HG03378 (cell line): ENCODE results near the gene ATP8B3.

Experiments
- ATAC-seq: cut with Tn5 transposase; IDR thresholded peaks from one replicate; pipeline ENCODE4 v1.9.1; 2021; ENCODE audit warnings: mild to moderate bottlenecking, moderate library complexity; ENCODE audit not compliant: unreplicated experiment

ATP8B3 gene

DNA sequence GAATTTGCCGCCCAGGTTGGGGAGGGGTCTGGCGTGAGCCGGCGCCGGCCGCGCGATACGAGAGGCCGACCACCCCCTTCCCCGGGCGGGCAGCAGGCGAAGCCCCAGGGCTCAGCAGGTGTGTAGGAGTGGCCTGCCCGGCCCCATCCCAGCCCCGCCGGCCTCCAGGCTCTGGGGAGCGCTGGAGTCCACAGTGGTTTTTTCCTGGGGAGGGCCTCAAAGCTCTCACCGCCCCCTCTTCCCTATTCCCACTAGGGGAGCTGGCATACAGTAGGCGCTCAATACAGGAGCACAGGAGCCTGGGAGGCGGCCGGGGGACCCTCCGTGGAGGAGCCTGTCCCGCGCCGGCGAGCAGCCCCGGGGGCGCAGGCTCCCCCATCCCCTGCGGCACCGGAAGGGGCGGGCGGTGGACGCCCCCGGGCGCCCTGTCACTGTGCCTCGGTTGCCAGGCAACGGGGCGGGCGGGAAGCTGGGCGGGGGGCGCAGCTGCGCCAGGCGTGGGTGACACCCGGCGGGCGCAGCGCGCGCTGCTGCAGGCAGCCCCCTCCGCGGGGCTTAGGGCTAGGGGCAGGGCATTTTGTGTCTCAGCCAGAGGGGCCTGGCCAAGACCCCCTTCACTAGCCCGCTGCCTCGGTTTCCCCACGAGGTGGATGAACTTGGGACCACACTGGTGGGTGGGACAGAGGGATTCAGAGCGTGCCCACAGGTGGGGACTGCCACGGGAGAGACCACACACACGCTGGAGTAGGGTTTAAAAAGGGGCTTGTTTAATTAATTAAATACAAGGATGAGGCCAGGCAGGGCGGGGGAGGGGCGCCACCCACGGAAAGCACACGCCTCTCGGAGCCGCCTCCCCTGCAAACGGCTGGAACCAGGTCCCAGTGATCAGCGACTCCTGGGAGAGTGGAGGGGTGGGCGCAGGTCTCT lies 39.8 kb upstream of the ATP8B3 start:
- ATAC-seq: no peak

DNA sequence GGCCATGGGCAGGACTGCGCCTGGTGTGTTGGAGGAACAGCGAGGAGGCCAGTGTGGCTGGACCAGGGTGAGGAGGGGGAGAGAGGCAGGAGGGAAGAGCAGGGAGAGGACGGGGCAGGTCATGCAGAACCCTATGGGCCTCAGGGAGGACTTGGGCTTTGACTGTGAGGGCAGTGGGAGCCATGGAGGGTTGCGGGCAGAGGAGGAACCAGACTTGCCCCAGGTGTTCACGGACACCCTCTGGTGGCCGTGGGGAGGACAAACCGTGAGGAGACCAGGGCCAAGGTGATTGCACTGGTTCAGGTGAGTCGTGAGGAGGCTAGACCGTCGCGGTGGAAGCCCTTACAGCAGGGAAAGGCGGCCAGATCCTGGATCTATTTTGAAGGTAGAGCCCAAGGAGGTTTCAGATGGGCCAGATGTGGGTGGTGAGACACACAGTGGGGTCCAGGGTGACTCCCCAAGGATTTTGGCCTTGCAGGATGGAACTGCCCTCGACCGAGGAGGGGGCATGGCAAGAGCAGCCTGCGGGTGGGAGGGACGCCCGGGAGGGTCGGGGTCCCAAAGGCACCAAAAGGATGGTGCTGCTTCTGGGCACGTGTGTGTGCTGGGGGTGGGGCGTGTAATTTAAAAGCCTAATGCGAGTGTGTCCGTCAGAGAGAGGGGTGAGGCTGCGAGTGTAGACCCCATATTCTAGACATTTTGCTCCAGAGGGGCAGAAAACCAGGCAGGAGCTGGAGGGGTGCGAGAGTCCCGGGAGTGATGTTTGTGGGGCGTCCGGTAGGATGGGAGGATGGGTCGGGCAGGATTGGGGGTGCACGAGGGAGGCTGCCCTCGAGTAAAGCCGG lies 39.0 kb upstream of the ATP8B3 start:
- ATAC-seq: no peak

DNA sequence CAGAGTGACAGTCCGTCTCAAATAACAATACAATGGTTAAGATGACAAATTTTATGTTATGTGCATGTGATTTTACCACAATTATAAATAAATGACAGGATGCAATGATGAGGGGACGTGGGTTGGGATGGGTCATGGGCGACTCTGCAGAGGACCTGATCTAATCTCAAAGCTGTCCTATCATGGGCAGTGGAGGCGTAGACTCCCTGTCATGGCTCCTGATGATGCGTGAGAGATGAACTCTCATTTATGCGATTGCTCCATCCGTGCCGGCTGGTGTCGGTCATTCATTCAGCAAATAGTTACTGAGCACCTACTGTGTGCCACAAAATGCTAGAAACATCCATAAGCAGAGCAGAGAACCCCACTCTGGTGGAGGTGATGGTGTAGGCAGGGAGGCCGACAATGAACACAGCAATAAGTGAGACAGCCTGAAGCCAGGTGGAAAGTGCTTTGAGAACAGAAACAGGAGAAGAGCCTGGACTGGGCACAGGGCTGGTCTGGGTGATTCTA lies 37.9 kb upstream of the ATP8B3 start:
- no peak for ATAC-seq

DNA sequence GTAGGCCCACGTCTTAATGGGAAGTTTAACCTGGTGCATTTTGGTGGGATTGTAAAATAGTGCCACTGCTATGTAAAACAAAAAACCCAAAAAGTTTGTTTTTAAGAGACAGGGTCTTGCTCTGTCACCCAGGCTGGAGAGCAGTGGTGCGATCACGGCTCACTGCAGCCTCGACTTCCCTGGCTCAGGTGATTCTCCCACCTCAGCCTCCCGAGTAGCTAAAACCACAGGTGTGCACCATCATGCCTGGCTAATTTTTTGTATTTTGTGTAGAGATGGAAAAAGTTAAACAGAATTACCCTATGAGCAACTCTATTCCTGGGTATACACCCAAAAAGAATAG lies 37.0 kb upstream of the ATP8B3 start:
- ATAC-seq: no peak

DNA sequence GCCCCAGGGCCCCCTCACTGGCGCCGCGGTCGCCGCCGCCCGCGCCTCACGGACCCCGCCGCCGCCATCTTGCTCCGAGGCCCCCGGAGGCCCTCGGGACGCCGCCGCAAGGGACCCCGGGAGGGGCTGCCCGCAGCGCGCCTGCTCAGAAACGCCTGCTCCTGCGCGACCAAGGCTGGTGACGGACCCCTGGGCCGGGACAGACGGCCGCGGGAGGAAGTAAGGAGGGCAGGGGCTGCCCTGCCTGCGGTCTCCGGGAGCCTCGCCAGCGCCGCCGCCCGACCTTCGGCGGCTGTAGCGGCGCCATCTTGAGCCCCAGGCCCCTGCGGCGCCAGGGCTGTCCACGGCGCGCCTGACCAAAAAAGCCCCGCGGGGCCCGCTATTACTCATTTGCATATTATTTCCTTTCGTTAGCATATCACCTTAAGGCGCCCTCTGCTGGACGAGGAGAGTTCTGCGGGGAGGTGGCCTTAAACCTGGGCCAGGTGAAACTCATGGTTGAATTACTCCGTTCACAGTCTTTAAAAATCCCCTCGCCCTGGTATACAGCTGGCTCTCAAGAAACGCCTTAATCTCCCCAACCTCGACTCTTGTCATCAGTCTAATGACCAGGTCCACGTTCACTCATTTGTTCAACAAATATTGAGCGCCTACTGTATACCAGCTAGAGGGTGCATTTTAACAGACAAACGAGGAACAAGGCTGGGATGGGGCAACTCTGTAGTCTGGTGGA lies 36.5 kb upstream of the ATP8B3 start, which contains the start of gene REXO1:
REXO1 (minus strand) TSS at position 85 of the 733 bp plus-strand sequence. CDS start 125 bp downstream, outside the sequence.
- ATAC-seq: peak; percentile 57

DNA sequence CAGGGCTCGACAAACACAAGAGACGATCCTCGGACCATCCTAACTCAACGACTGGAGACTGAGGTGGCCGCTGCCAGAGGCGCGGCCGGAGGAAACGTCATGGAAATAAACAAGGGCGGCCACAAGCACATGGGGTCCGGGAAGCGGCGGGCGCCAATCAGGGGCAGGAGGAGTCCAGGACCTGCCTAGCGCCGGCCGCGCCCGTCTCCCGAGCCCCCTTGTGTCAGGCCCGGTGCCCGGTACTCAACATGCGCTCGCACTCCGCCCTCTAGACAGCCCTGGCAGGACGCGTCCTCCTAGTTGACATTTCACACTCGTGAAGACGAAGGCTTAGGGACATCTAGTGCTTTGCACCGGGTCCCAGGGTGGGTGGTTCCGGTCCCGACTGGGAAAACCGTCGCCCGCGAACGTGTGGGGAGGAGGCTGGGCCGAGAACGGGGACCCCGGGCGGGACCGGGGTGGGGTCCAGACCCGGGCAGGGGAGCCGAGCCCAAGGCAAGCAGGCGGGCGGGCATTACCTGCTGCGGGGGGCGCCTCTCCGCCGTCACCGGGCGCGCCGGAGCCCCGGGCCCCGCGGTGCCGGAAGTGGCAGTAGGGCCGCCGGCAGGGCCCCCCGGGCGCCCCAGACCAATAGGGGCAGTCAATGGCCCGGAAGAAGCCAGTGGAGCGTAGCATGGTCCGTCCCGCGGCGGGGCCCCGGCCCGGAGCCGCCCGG lies 35.8 kb upstream of the ATP8B3 start:
- peak; percentile 7 for ATAC-seq

DNA sequence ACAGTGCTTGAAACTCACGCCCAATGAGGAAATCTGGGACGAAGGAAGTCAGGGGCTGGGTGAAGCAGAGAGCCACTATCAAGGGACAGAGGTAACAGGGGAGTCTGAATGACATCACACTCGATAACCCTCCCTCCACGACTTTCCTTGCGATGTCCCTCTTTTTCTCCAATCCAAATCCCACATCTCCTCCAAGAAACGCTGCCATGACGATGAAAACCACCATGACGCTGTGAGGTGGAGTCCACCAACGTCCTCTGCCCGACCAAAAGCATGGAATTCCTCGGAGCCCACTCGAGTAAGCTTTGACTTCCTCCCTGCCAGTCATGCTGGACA lies 35.2 kb upstream of the ATP8B3 start:
- no peak for ATAC-seq

DNA sequence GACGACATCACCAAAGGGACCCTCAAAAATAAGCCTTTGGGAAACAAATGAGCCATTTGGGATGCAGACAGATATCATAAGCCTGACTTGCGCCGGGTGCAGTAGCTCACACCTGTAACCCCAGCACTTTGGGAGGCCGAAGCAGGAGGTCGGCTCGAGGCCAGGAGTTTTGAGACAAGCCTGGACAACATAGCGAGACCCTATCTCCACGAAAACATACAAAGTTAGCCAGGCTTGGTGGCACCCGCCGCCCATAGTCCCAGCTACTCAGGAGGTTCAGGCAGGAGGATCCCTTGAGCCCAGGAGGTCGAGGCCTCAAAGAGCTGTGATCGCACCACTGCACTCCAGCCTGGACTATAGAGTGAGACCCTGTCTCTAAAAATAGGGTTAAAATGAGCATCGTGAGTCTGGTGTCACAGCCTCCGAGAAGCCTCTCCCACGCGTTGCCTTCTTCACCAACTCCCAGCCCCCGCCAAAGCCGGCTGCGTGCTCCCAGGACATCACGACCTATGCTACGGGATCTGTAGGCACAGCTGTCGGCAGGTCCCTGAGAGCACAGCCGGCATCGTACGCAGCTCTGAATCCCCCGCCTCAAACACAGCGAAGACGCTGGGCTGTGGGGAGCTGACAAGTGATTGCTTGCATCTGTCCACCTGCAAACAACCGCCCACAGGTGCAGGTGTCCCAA lies 34.6 kb upstream of the ATP8B3 start:
- ATAC-seq: no peak

DNA sequence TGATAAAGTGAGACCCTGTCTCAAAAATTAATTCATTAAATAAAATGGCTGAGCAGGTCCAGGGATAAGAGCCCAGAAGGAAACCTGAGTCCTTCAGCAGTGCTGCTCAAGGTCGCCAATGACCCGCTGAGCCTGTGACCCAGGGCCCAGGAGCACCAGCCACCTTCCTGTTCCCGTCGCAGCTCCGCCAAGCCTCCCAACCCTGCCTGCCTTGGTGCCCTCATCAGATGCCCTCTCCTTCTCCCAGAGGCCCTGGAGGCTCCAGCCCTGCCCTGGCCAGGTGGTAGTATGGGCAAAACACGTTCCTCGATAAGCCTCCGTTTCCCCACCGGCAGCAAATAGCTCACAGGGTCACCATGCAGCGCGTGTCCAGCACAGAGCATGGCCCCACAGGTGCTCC lies 33.6 kb upstream of the ATP8B3 start:
- no peak for ATAC-seq

DNA sequence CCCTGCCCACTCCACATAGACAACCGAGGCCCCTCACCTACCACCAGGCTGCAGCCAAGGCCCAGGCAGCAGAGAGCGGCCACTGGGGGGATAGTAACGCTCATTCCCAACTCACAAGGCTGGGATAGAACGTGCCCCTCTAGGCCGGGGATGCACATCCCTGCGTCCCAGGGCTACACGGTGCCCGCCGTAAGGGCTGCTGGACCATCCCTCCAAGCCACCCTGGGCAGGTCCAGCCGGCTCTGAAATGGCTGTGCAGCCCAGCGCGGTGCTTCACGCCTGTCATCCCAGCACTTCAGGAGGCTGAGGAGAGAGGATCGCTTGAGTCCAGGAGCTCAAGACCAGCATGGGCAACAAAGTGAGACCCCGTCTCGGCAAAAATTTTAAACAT lies 33.0 kb upstream of the ATP8B3 start:
- ATAC-seq: no peak

DNA sequence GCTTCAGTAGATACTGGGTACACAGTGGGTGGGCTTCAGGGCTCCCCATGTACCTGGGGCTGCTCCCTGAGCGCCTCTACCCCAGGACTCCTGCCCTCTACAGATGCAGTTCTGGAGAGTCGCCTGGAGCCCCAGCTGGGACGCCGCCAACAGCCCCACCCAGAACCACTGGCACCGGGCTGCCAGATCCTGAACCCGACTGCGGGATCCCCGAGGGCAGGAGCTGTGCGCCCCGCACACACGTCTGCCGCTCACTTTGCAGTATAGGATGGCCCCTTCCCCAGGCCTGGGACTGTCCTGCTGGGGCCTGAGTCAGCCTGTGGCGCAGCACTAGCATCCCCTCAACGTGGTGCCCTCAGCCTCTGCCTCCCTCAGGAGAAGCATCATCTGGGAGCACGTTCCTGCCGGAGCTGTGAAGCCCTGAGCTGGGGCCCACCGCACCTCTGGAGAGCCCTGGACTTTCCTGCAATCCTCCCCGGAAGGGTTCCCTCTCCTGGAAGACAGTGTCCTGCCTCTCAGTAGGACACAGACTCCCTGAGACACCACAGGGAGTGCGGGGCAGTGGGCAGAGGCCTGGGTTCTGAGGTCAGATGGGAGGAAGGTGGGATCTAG lies 32.5 kb upstream of the ATP8B3 start:
- ATAC-seq: no peak

DNA sequence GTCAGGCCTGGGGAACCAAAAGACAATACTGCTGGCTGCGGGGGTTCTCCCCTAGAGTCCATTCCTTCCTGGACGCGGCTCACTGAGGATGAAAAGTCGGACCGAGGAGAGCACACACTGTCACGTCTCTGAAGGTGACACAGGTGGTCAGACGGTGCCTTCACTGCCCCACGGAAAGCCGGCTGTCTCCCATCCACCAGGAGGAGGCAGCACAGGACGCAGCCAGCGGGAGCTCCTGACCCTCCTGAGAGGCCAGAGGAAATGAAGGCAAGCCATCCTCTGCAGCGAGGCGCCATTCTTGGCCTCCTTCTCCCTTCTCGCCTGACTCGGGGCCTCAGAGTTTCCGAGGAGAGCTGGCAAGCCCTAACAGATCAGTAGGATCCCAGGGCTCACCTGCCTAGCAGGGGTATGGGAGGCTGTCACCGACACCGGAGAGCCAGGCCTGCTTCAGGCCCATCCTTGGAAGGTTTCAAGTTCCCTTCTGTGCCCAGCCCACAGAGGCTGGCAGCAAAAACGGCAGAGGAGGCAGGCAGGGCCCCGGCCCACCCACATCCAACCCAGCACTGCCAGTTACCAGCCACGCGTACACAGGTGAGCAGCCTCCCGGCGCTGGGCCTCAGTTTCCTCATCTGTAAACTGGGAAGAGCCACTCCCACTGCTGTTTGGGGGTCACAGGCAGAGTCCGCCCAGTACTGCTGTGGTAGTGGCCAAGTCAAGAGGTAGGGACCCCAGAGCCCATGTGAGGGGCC lies 31.7 kb upstream of the ATP8B3 start:
- no peak for ATAC-seq

DNA sequence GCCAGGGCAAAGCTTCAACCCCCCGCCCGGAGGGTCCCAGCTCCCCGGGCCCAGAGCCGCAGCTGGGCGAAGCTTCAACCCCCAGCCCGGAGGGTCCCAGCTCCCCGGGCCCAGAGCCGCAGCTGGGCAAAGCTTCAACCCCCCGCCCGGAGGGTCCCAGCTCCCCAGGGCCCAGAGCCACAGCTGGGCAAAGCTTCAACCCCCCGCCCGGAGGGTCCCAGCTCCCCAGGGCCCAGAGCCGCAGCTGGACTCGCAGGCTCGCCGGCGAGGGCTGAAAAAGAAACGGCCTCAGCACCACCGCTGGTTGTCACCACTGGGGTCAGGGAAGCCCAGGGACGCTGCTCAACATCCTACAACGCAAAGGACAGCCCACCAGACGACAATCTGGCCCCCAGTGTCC lies 31.0 kb upstream of the ATP8B3 start:
- no peak for ATAC-seq

DNA sequence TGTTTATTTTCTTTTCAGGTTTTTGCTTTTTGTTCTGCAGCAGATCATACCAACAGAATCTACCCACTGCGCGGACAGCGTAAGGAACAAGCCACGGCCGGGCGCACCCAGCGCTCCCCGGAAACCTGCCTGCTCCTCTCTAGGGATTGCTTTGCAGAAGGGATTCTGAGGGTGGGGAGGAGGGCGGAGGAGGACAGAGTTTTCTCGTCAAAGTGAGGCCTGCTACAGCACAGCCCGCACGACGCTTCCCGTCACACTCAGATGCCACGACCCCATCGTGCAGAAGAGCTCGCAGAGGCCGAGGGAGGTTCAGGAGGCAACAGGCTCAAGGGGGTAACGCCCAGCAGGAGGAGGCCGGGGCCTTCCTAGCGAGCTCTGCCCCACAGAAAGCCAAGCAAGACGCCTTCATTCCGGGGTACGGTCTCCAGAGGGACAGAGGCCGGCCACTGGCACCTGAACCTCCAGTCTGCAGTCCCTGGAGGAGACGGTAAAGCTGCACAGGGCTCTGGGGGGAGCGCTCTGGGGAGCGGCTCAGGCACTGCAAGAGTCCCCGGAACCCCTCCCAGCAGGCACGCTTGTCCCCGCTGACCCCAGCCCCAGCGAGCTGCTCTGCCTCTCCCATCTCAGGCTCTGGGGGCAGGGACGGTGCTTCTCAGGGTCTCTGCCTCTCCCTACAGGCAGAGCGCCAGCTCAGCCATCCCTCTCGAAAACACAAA lies 29.3 kb upstream of the ATP8B3 start:
- no peak for ATAC-seq

DNA sequence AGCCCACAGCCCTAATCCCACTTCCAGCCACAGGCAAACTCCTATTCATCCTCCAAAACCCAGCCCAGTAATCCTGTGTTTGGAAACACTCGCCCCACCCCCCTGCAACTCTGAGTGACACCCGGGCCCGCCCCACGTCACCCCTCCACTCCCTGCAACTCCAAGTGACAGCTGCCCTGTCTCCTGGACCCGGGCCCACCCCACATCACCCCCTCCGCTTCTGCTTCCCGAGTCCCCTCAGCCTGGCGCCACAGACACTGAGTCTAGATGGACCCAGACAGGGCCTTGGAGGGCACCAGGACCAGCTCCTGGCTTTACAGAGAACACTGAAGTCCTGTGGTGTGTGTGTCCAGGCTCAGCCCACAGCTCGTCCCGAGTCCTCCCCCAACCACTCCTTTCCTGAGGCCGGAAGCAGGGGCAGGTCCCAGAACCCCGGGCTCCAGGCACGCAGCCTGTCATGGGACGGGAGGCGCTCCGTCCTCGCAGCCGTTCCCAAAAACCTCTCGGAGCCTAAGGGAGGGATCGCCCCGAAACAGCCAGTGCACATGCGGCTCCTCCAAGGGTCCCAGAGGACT lies 28.6 kb upstream of the ATP8B3 start:
- ATAC-seq: no peak

DNA sequence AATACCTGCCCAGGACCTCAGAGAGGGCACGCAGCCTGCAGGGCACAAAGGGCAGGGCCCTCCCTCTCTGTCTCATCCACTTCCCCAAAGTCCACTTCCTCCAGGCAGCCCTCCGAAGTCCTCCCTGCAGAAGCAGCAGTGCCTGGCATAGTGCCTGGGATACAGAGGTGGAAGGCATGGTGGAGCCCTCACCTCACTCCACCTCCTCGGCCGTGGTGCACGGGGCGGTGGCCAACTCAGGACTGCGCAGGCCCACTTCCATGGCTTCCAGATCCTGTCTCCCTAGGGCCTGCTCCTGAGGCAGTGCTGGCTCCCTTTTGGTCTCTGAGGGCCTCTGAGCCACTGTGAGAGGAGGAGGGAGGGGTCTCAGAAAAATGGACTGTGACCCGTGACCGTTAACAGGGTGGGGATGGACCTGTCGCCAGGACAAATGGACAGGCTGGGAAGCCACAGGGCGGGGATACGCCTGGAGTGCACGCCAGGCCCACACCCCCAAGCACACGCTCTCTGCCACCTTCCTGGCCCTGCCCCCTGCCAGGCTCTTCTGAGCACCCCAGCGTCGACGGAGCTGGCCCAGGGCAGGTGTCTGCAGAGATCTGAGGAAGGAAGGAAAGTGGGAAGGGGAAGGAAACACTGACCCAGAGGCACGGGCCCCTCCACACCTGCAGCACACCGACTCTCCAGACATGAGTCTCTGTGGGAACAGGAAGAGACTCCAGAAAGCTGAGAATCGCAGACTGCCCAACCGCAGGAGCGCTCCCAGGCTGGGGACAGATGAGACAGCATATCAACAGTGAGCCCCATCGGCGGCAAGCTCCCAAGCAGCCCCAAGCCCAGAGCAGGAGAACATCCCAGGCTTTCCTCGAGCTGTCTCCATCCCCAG lies 27.8 kb upstream of the ATP8B3 start:
- ATAC-seq: no peak

DNA sequence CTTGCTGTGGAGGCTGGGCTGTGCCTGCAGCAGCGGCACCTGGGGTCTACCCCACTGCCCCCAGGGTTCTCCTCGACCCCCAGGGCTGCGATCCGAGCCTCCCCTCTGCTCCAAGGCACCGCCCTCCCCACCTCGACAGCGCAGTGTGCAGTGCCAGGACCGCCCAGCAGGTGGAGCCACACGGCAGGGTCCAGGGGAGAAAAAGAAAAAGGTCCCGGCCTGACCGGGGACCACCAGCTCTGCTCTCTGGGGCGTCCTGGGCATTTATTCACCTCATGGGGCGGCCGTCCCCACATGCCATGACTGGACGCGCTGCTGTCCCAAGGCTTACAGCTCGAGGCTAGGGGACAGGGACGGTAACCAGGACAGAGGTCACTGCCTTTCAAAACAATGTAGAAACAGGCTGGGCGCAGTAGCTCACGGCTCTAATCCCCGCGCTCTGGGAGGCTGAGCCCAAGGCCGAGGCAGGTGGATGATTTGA lies 25.6 kb upstream of the ATP8B3 start:
- no peak for ATAC-seq
